Thoracic aorta (tissue), 2 donors: ENCODE measurements around the gene ANKRA2. TPM values are rescaled to one million over a fixed set of nuclear protein-coding genes. Genes with fewer than 3 reads are reported as not detected.

Experiments
- ATAC-seq: fragments of 150-250 bp; one replicate; pipeline ENCODE4 v1.8.0; 2017; ENCODE audit warnings: low read depth; ENCODE audit not compliant: insufficient number of reproducible peaks, low FRiP score
- DNase-seq: peaks from one replicate; pipeline ENCODE4 v3.0.0-alpha.2; 2020; ENCODE audit warnings: low spot score
- H3K27ac ChIP-seq, 2 donors: fragments of 200-600 bp; sonication (generic); 1 replicate in 1 of 2; 2 replicates in 1 of 2; pipeline ENCODE4 v1.5.1; 2016; ENCODE audit warnings: mild to moderate bottlenecking in 2 of 2, moderate library complexity in 2 of 2
- H3K27me3 ChIP-seq: fragments of 200-600 bp; sonication (generic); replicated peaks from 2 replicates; pipeline ENCODE4 v1.6.0; 2016; ENCODE audit warnings: mild to moderate bottlenecking; ENCODE audit not compliant: insufficient read depth
- H3K36me3 ChIP-seq: fragments of 200-600 bp; sonication (generic); one replicate; pipeline ENCODE4 v1.5.1; 2016
- H3K4me1 ChIP-seq, 2 donors: fragments of 200-600 bp; sonication (generic); 1 replicate in 1 of 2; 2 replicates in 1 of 2; pipeline versions ENCODE4 v1.5.1 to v1.6.0; 2016; ENCODE audit warnings: low read depth in 2 of 2, mild to moderate bottlenecking in 1 of 2; ENCODE audit not compliant: control insufficient read depth in 1 of 2
- H3K4me3 ChIP-seq: fragments of 200-600 bp; sonication (generic); 2 replicates; pipeline ENCODE4 v1.5.1; 2016; ENCODE audit warnings: mild to moderate bottlenecking
- H3K9me3 ChIP-seq: fragments of 200-600 bp; sonication (generic); 2 replicates; pipeline ENCODE4 v1.5.1; 2016
- CTCF ChIP-seq: fragments of 200-600 bp; sonication (generic); IDR thresholded peaks from one replicate; pipeline ENCODE4 v1.5.1; 2019; ENCODE audit warnings: antibody characterized with exemption
- total RNA-seq, 2 donors: library from RNA; depleted of rRNA; stranded (reverse); fragments of >200 nt; gene quantifications; one replicate each; pipeline versions ENCODE4 v1.1.0 to v1.2.3, GENCODE V29; 2016

Gene ANKRA2
- total RNA-seq, 2 donors from 2014 or later = 13.1 to 35.6 TPM

- no peak for DNase-seq
Observed at GRCh38 chr5:73529081-73529480, 36.4 kb downstream of the ANKRA2 start.

GRCh38 chr5:73528248-73528647, 37.2 kb downstream of the ANKRA2 start:
- H3K36me3 ChIP-seq = no peaks in the 10 kb centered on the region
- H3K9me3 ChIP-seq = no peaks in the 10 kb centered on the region
- DNase-seq (no peak), ATAC-seq (no peak)
- TF ChIP-seq CTCF = no peak
- no peak overlapping the region for H3K27ac ChIP-seq
- H3K4me1 ChIP-seq = peaks cover 10 to 28% of the 10 kb centered on the region in 2 donors
- no peaks in the 10 kb centered on the region for H3K27me3 ChIP-seq
- no peak overlapping the region for H3K4me3 ChIP-seq

More at GRCh38 chr5:73529081-73529480, 36.4 kb downstream of the ANKRA2 start:
- H3K9me3 ChIP-seq = no peaks in the 10 kb centered on the region
- no peaks in the 10 kb centered on the region for H3K36me3 ChIP-seq
- no peak overlapping the region for H3K4me3 ChIP-seq
- H3K27me3 ChIP-seq = no peaks in the 10 kb centered on the region
- no peak overlapping the region for H3K27ac ChIP-seq
- H3K4me1 ChIP-seq = peaks cover 10 to 20% of the 10 kb centered on the region in 2 donors
- ATAC-seq = no peak
- TF ChIP-seq CTCF = no peak

GRCh38 chr5:73525606-73526203, 39.7 kb downstream of the ANKRA2 start:
- no peaks in the 10 kb centered on the region for H3K9me3 ChIP-seq
- peak overlapping the region; percentile 45 to 51 for H3K27ac ChIP-seq
- H3K4me1 ChIP-seq = peaks cover 13 to 35% of the 10 kb centered on the region in 2 donors
- no peaks in the 10 kb centered on the region for H3K27me3 ChIP-seq
- ATAC-seq (no peak), DNase-seq (no peak)
- H3K4me3 ChIP-seq = no peak overlapping the region
- TF ChIP-seq CTCF = no peak
- no peaks in the 10 kb centered on the region for H3K36me3 ChIP-seq

- no peak overlapping the region for H3K27ac ChIP-seq
- no peaks in the 10 kb centered on the region for H3K9me3 ChIP-seq
- ATAC-seq (no peak), DNase-seq (no peak)
- no peaks in the 10 kb centered on the region for H3K36me3 ChIP-seq
- H3K27me3 ChIP-seq = no peaks in the 10 kb centered on the region
- H3K4me1 ChIP-seq = peaks cover 13 to 44% of the 10 kb centered on the region in 2 donors
- no peak for TF ChIP-seq CTCF
- no peak overlapping the region for H3K4me3 ChIP-seq
Observed at GRCh38 chr5:73523861-73524260, 41.6 kb downstream of the ANKRA2 start.

- Histone ChIP-seq H3K27me3 (no peaks in the 10 kb centered on the region), H3K27ac (no peak overlapping the region), H3K9me3 (no peaks in the 10 kb centered on the region), H3K4me1 (peaks cover 13 to 44% of the 10 kb centered on the region in 2 donors), H3K4me3 (no peak overlapping the region), H3K36me3 (no peaks in the 10 kb centered on the region)
- no peak for ATAC-seq
- DNase-seq = no peak
- TF ChIP-seq CTCF = no peak
Observed at GRCh38 chr5:73522989-73523388, 42.5 kb downstream of the ANKRA2 start.
